ENCODE results near the gene FAM83C. TPM values are rescaled to one million over a fixed set of nuclear protein-coding genes. Genes with fewer than 3 reads are reported as not detected.

The FAM83C gene
- total and polyA plus RNA-seq, 2 experiments from 2014 or later = not detected

GRCh38 chr20:35300469-35301262 is 8.4 kb upstream of the FAM83C start:
- DNase-seq (ENCODE audit: low spot score) = no peak
- Histone ChIP-seq H3K9me2 (replicated peaks; ENCODE audit: insufficient read depth) (no peaks in the 10 kb centered on the region), H3K4me1 (ENCODE audit: insufficient read depth) (peaks cover 26% of the 10 kb centered on the region)

GRCh38 chr20:35299780-35300179 is 7.6 kb upstream of the FAM83C start:
- no peak for TF ChIP-seq EZH2phosphoT487 (IDR thresholded peaks at IDR 0.05; ENCODE audit: low read depth, severe bottlenecking, unreplicated experiment)
- no peak for TF ChIP-seq CTCF (IDR thresholded peaks at IDR 0.05; ENCODE audit: poor library complexity)
- TF ChIP-seq EZH2 (IDR thresholded peaks at IDR 0.05; ENCODE audit: borderline replicate concordance) = no peak
- no peaks in the 10 kb centered on the region for H3K36me3 ChIP-seq (replicated peaks; ENCODE audit: insufficient read depth, low read depth)
- no peak overlapping the region for H3K27ac ChIP-seq
- H2AFZ ChIP-seq = no peak overlapping the region
- 95% methylated on average over 4 of the region's 4 CpGs for WGBS (ENCODE audit: low lambda C conversion rate, missing lambda C conversion rate)
- H3K27me3 ChIP-seq = no peaks in the 10 kb centered on the region
- H4K20me1 ChIP-seq (ENCODE audit: insufficient read depth, poor library complexity, severe bottlenecking) = no peaks in the 10 kb centered on the region
- no peaks in the 10 kb centered on the region for H3K9me2 ChIP-seq (replicated peaks; ENCODE audit: insufficient read depth)
- H3K9me3 ChIP-seq (ENCODE audit: low read depth) = no peaks in the 10 kb centered on the region
- H3K79me2 ChIP-seq = no peaks in the 10 kb centered on the region
- H3K4me3 ChIP-seq = no peak overlapping the region
- DNase-seq (ENCODE audit: low spot score) = no peak
- H3K4me2 ChIP-seq = no peak overlapping the region
- H3K4me1 ChIP-seq (ENCODE audit: insufficient read depth) = peaks cover 18% of the 10 kb centered on the region

More at GRCh38 chr20:35300469-35301262, 8.4 kb upstream of the FAM83C start:
- no peak for TF ChIP-seq EZH2 (IDR thresholded peaks at IDR 0.05; ENCODE audit: borderline replicate concordance)
- TF ChIP-seq CTCF (IDR thresholded peaks at IDR 0.05; ENCODE audit: poor library complexity) = no peak
- H3K36me3 ChIP-seq (replicated peaks; ENCODE audit: insufficient read depth, low read depth) = no peaks in the 10 kb centered on the region
- no peak overlapping the region for H3K4me2 ChIP-seq
- no peaks in the 10 kb centered on the region for H3K27me3 ChIP-seq
- no peak overlapping the region for H3K4me3 ChIP-seq
- H4K20me1 ChIP-seq (ENCODE audit: insufficient read depth, poor library complexity, severe bottlenecking) = no peaks in the 10 kb centered on the region
- no peak overlapping the region for H3K27ac ChIP-seq
- H3K79me2 ChIP-seq = no peaks in the 10 kb centered on the region
- 93% methylated on average over 4 of the region's 4 CpGs for WGBS (ENCODE audit: low lambda C conversion rate, missing lambda C conversion rate)
- no peaks in the 10 kb centered on the region for H3K9me3 ChIP-seq (ENCODE audit: low read depth)
- no peak overlapping the region for H2AFZ ChIP-seq

- Histone ChIP-seq H3K27ac (no peak overlapping the region), H3K4me2 (no peak overlapping the region), H4K20me1 (ENCODE audit: insufficient read depth, poor library complexity, severe bottlenecking) (no peaks in the 10 kb centered on the region), H3K4me1 (ENCODE audit: insufficient read depth) (peaks cover 10% of the 10 kb centered on the region), H3K9me2 (replicated peaks; ENCODE audit: insufficient read depth) (no peaks in the 10 kb centered on the region), H3K9me3 (ENCODE audit: low read depth) (no peaks in the 10 kb centered on the region), H3K27me3 (no peaks in the 10 kb centered on the region), H2AFZ (no peak overlapping the region), H3K79me2 (no peaks in the 10 kb centered on the region), H3K36me3 (replicated peaks; ENCODE audit: insufficient read depth, low read depth) (no peaks in the 10 kb centered on the region), H3K4me3 (no peak overlapping the region)
- TF ChIP-seq EZH2 (IDR thresholded peaks at IDR 0.05; ENCODE audit: borderline replicate concordance) (no peak), CTCF (IDR thresholded peaks at IDR 0.05; ENCODE audit: poor library complexity) (no peak), EZH2phosphoT487 (IDR thresholded peaks at IDR 0.05; ENCODE audit: low read depth, severe bottlenecking, unreplicated experiment) (no peak)
- 59% methylated on average over 5 of the region's 5 CpGs for WGBS (ENCODE audit: low lambda C conversion rate, missing lambda C conversion rate)
- no peak for DNase-seq (ENCODE audit: low spot score)
Observed at GRCh38 chr20:35298264-35298663, 6.0 kb upstream of the FAM83C start.
